Panc1 (cell line): ENCODE measurements around the gene SMCHD1.

Source experiments
- POLR2AphosphoS5 ChIP-seq: IDR thresholded peaks from 2 replicates; pipeline ENCODE4 v1.6.1; 2012; ENCODE audit warnings: mild to moderate bottlenecking, low read depth, low read length, moderate library complexity
- TCF7L2 ChIP-seq: IDR thresholded peaks from 2 replicates; pipeline ENCODE4 v1.6.1; 2011; ENCODE audit warnings: mild to moderate bottlenecking, low read depth, low read length, inconsistent platforms
- TF ChIP-seq, protein P1 (sequence below): fragments of 450-650 bp; IDR thresholded peaks from 2 replicates; pipeline ENCODE4 v1.5.1; 2017; ENCODE audit warnings: mild to moderate bottlenecking

DNA sequence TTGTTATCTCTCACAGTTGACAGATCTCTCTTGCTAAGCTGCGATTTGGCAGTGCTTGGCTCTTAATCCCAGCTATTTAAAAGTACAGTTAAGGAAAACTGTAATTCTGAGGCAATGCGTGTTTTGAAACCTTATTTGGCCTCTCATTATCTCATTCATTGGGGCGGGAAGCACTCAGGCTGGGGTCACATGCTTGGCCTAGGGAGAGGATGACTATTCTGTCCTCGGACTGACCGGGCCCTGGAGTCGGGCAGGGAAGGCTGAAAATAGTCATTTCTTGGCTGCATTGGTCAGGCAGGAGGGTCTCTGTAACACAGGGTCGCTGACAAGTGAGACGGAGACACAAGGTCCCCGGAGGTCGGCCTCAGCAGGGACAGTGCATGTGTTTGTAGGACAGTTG is 171.1 kb downstream of the SMCHD1 start:
- TF ChIP-seq, protein P1, sequence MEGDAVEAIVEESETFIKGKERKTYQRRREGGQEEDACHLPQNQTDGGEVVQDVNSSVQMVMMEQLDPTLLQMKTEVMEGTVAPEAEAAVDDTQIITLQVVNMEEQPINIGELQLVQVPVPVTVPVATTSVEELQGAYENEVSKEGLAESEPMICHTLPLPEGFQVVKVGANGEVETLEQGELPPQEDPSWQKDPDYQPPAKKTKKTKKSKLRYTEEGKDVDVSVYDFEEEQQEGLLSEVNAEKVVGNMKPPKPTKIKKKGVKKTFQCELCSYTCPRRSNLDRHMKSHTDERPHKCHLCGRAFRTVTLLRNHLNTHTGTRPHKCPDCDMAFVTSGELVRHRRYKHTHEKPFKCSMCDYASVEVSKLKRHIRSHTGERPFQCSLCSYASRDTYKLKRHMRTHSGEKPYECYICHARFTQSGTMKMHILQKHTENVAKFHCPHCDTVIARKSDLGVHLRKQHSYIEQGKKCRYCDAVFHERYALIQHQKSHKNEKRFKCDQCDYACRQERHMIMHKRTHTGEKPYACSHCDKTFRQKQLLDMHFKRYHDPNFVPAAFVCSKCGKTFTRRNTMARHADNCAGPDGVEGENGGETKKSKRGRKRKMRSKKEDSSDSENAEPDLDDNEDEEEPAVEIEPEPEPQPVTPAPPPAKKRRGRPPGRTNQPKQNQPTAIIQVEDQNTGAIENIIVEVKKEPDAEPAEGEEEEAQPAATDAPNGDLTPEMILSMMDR, result no peak
- TF ChIP-seq TCF7L2, result no peak
- no peak for TF ChIP-seq POLR2AphosphoS5
